ENCODE data around the gene SYT1.

Gene SYT1

DNA sequence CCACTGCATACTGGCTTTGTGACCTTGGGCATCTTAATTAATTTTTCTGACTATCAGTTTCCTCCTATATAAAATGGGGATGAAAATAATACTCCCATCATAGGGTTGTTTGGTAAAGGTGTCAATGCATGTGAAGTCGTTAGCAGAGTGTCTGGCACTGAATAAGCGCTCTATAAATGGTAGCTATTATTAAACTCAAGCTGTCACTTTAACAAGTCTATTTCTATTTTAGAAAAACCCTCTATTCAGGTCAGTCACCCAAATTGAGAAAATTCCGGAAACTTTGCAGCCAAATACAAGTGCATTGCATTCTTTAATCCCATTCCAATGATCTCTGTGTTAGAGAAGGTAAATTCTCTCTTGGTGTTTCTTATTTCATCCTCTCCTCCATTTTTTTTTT lies 363.1 kb downstream of the SYT1 start:
- TF ChIP-seq, protein P1, sequence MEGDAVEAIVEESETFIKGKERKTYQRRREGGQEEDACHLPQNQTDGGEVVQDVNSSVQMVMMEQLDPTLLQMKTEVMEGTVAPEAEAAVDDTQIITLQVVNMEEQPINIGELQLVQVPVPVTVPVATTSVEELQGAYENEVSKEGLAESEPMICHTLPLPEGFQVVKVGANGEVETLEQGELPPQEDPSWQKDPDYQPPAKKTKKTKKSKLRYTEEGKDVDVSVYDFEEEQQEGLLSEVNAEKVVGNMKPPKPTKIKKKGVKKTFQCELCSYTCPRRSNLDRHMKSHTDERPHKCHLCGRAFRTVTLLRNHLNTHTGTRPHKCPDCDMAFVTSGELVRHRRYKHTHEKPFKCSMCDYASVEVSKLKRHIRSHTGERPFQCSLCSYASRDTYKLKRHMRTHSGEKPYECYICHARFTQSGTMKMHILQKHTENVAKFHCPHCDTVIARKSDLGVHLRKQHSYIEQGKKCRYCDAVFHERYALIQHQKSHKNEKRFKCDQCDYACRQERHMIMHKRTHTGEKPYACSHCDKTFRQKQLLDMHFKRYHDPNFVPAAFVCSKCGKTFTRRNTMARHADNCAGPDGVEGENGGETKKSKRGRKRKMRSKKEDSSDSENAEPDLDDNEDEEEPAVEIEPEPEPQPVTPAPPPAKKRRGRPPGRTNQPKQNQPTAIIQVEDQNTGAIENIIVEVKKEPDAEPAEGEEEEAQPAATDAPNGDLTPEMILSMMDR (IDR thresholded peaks at IDR 0.05) = no peak
- H3K4me1 ChIP-seq (ENCODE audit: control insufficient read depth in 1 of 2, insufficient read depth in 1 of 2, low read depth in 1 of 2, low read length in 1 of 2) = no peaks in the 10 kb centered on the region
- H3K4me3 ChIP-seq (ENCODE audit: low read depth in 1 of 2, low read length in 1 of 2) = no peak overlapping the region
- H3K36me3 ChIP-seq = no peaks in the 10 kb centered on the region
- H3K27me3 ChIP-seq = no peaks in the 10 kb centered on the region
- no peaks in the 10 kb centered on the region for H3K9me3 ChIP-seq
- no peak overlapping the region for H3K27ac ChIP-seq

DNA sequence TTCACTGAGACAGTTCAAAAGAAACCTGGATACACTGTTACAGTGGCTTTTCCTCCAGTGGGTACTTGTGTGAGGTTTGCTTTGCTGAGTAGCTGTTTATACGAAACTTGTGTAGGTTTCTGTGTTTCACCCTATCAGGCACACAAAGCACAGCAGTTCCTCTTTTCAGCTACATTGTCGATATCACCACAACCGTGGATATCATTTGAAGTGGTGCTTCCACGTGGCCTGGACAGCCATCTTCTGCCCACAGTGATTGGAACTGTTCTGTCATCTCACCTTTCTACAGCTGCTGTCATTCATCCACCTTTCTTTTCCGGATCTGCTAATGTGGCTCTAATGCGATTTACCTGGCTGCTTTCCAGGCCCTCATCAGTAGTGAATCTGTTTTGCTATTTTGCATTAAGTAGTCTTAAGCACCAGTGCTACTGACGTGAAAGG lies 368.8 kb downstream of the SYT1 start:
- H3K9me3 ChIP-seq = no peaks in the 10 kb centered on the region
- no peak overlapping the region for H3K4me3 ChIP-seq (ENCODE audit: low read depth in 1 of 2, low read length in 1 of 2)
- no peaks in the 10 kb centered on the region for H3K4me1 ChIP-seq (ENCODE audit: control insufficient read depth in 1 of 2, insufficient read depth in 1 of 2, low read depth in 1 of 2, low read length in 1 of 2)
- H3K36me3 ChIP-seq = no peaks in the 10 kb centered on the region
- TF ChIP-seq, protein P1 (IDR thresholded peaks at IDR 0.05) = no peak
- H3K27ac ChIP-seq = no peak overlapping the region
- no peaks in the 10 kb centered on the region for H3K27me3 ChIP-seq

DNA sequence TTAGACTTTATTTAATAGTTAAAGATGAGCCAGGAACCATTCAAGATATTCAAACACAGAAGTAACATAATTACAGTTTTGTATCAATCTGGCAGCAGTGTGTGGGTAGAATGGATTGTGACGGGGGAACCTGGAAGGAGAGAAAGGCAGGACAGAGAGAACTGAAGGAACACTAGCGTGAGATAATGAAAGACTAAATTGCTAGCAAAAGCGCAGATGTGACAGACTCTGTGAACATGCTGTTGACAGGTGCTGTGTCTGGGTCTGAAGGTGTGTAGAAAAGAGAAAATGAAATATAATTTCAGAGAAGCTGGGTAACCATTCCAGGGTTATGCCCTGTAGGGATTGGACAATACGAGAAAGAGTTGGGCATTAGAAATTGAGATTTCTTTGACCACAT lies 372.3 kb downstream of the SYT1 start:
- no peak overlapping the region for H3K27ac ChIP-seq
- TF ChIP-seq, protein P1 (IDR thresholded peaks at IDR 0.05) = no peak
- H3K36me3 ChIP-seq = no peaks in the 10 kb centered on the region
- H3K4me1 ChIP-seq (ENCODE audit: control insufficient read depth in 1 of 2, insufficient read depth in 1 of 2, low read depth in 1 of 2, low read length in 1 of 2) = no peaks in the 10 kb centered on the region
- no peaks in the 10 kb centered on the region for H3K27me3 ChIP-seq
- H3K9me3 ChIP-seq = no peaks in the 10 kb centered on the region
- no peak overlapping the region for H3K4me3 ChIP-seq (ENCODE audit: low read depth in 1 of 2, low read length in 1 of 2)

DNA sequence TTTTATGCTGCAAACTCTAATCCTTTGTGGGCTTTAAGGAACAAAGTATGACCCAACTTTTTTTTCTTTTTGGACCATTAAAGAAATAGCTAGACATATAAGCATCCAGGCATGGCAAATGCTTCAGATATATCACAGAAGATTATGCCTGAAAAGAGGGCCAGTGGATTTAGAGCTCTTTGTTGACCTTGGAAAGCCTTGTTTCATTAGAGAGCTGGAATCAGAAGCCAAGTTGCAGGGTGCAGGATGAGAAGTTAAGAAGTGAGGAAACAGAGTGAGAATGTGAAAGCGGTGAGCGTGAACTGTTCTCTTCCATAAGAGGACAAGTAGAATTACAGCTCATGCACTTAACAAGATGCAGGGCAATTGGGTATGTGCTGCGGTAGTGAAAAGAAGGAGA lies 373.7 kb downstream of the SYT1 start:
- no peaks in the 10 kb centered on the region for H3K36me3 ChIP-seq
- H3K4me3 ChIP-seq (ENCODE audit: low read depth in 1 of 2, low read length in 1 of 2) = no peak overlapping the region
- TF ChIP-seq, protein P1 (IDR thresholded peaks at IDR 0.05) = no peak
- no peaks in the 10 kb centered on the region for H3K9me3 ChIP-seq
- H3K27ac ChIP-seq = no peak overlapping the region
- H3K27me3 ChIP-seq = no peaks in the 10 kb centered on the region
- no peaks in the 10 kb centered on the region for H3K4me1 ChIP-seq (ENCODE audit: control insufficient read depth in 1 of 2, insufficient read depth in 1 of 2, low read depth in 1 of 2, low read length in 1 of 2)

DNA sequence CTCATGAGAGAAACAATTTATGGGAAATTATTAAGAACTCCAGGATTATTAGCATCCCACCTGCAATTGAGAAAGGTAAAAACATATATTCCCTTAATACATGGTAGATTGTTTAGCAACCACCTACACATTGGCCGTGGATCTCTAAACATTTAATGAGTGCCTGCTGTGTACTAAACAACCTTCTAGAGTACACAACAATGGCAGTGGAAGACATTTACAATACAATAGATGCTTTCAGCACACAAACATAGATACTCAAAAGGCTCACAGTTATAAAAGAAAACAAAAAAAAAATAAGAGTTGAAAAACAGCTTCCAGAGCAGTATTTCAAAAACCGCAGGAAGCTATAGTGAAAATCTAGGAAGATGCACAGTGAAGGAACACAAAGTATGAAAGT lies 382.9 kb downstream of the SYT1 start:
- no peak overlapping the region for H3K27ac ChIP-seq
- no peaks in the 10 kb centered on the region for H3K9me3 ChIP-seq
- H3K4me1 ChIP-seq (ENCODE audit: control insufficient read depth in 1 of 2, insufficient read depth in 1 of 2, low read depth in 1 of 2, low read length in 1 of 2) = no peaks in the 10 kb centered on the region
- TF ChIP-seq, protein P1 (IDR thresholded peaks at IDR 0.05) = no peak
- H3K27me3 ChIP-seq = no peaks in the 10 kb centered on the region
- no peaks in the 10 kb centered on the region for H3K36me3 ChIP-seq
- H3K4me3 ChIP-seq (ENCODE audit: low read depth in 1 of 2, low read length in 1 of 2) = no peak overlapping the region

DNA sequence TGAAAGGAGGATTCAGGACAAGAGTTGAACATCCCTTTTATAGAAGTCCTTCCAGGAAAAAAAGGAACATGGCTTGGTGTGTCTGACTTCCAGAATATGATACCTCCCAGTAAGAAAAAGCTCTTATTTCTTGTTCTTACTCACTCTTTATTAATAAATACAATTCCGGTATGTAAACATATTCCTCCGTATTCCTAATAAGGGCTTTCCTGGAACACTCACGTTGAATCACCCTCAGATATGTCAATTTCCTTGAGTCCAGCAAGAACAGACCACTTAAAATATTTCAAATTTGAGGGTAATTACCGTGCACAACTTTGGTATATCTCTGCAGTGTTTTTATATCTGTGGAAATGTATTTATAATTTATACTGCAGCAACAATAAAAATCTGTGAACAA lies 385.6 kb downstream of the SYT1 start:
- no peak overlapping the region for H3K4me3 ChIP-seq (ENCODE audit: low read depth in 1 of 2, low read length in 1 of 2)
- no peaks in the 10 kb centered on the region for H3K27me3 ChIP-seq
- no peaks in the 10 kb centered on the region for H3K4me1 ChIP-seq (ENCODE audit: control insufficient read depth in 1 of 2, insufficient read depth in 1 of 2, low read depth in 1 of 2, low read length in 1 of 2)
- H3K27ac ChIP-seq = no peak overlapping the region
- no peaks in the 10 kb centered on the region for H3K36me3 ChIP-seq
- TF ChIP-seq, protein P1 (IDR thresholded peaks at IDR 0.05) = no peak
- H3K9me3 ChIP-seq = no peaks in the 10 kb centered on the region
